GM21447 (cell line): ENCODE results near the gene PSMD2.

ENCODE experiments used
- ATAC-seq: cut with Tn5 transposase; IDR thresholded peaks from one replicate; pipeline ENCODE4 v1.9.1; 2021; ENCODE audit not compliant: unreplicated experiment

The PSMD2 gene

GRCh38 chr3:184354121-184354728 lies 55.2 kb downstream of the PSMD2 start:
- no peak for ATAC-seq

GRCh38 chr3:184354754-184355153 lies 55.7 kb downstream of the PSMD2 start:
- ATAC-seq, result no peak

GRCh38 chr3:184355261-184356040 lies 56.4 kb downstream of the PSMD2 start:
- no peak for ATAC-seq

GRCh38 chr3:184357248-184358123 lies 58.4 kb downstream of the PSMD2 start:
- ATAC-seq, result no peak

DNA sequence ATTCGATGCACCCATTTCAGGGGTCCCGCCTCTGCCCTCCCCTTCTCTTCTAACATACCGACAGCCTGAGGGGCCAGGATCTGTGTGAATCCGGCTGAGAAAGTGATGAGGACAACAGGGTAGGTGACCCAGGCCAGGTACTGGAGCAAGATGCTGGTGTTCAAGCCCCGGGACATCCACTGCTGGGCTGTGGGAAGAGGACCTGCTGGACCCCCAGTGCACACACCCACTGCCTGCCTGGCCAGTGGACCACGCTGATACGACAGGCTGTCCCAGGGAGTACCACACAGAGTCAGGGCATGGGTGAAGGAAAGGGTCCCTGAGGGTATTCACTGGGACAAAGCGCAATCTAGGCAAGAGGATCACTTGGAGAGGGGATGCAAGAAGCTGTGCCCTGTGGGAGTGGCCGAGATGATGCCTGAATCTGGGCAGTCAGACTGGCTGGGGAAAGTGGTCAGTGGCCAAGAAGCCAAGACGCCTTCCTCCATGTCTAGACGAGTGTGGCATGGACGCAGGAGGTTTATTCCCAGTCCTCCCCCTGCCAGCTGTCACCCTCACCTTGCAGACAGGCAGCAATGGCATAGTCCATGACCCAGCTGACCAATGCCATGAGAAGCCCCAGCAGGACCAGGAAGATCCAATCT lies 59.2 kb downstream of the PSMD2 start:
- ATAC-seq, result no peak
